GM18505 (cell line): Measurements from ENCODE around the gene RAPGEF6.
"Not testable (repeated sequence)": the region's sequence is repeated elsewhere in the genome, so short reads cannot be mapped to it uniquely, and the experiment has no call there.

Source experiments
- ATAC-seq: cut with Tn5 transposase; IDR thresholded peaks from one replicate; pipeline ENCODE4 v1.9.1; 2021; ENCODE audit not compliant: unreplicated experiment
- POLR2A ChIP-seq: IDR thresholded peaks from 4 replicates; pipeline ENCODE4 v1.6.1; 2011; ENCODE audit warnings: borderline replicate concordance; ENCODE audit not compliant: insufficient read depth, insufficient read length; ENCODE audit errors: extremely low read depth

The RAPGEF6 gene

GRCh38 chr5:131634238-131634637 lies 791 bp downstream of the RAPGEF6 start:
- TF ChIP-seq POLR2A = no peak

GRCh38 chr5:131633830-131634229 lies 1.2 kb downstream of the RAPGEF6 start:
- no peak for TF ChIP-seq POLR2A
- no peak for ATAC-seq

More at GRCh38 chr5:131634238-131634637, 791 bp downstream of the RAPGEF6 start:
- ATAC-seq = no peak

GRCh38 chr5:131630963-131631350 lies 4.1 kb downstream of the RAPGEF6 start:
- no peak for ATAC-seq
- no peak for TF ChIP-seq POLR2A

- ATAC-seq = no peak
- no peak for TF ChIP-seq POLR2A
Observed at GRCh38 chr5:131630208-131630962, 4.6 kb downstream of the RAPGEF6 start.

GRCh38 chr5:131628990-131629389 lies 6.0 kb downstream of the RAPGEF6 start:
- TF ChIP-seq POLR2A = no peak
- no peak for ATAC-seq

- no peak for TF ChIP-seq POLR2A
- no peak for ATAC-seq
Observed at GRCh38 chr5:131627207-131627865, 7.7 kb downstream of the RAPGEF6 start.

GRCh38 chr5:131622633-131623032 lies 12.4 kb downstream of the RAPGEF6 start:
- no peak for TF ChIP-seq POLR2A
- no peak for ATAC-seq

GRCh38 chr5:131621164-131621563 lies 13.9 kb downstream of the RAPGEF6 start:
- not testable (repeated sequence) for ATAC-seq

GRCh38 chr5:131619102-131619501 lies 15.9 kb downstream of the RAPGEF6 start:
- TF ChIP-seq POLR2A = no peak
- no peak for ATAC-seq

- TF ChIP-seq POLR2A = no peak
Observed at GRCh38 chr5:131617140-131617822, 17.7 kb downstream of the RAPGEF6 start.

GRCh38 chr5:131615957-131616356 lies 19.1 kb downstream of the RAPGEF6 start:
- no peak for TF ChIP-seq POLR2A
- no peak for ATAC-seq

More at GRCh38 chr5:131617140-131617822, 17.7 kb downstream of the RAPGEF6 start:
- no peak for ATAC-seq

- TF ChIP-seq POLR2A = no peak
- no peak for ATAC-seq
Observed at GRCh38 chr5:131613423-131613822, 21.6 kb downstream of the RAPGEF6 start.

GRCh38 chr5:131611064-131611381 lies 24.0 kb downstream of the RAPGEF6 start:
- ATAC-seq = no peak
- no peak for TF ChIP-seq POLR2A

GRCh38 chr5:131610198-131611063 lies 24.6 kb downstream of the RAPGEF6 start:
- ATAC-seq = no peak
- no peak for TF ChIP-seq POLR2A

GRCh38 chr5:131609774-131610173 lies 25.3 kb downstream of the RAPGEF6 start:
- ATAC-seq = no peak
- TF ChIP-seq POLR2A = no peak
